RKO (cell line): Measurements from ENCODE around the gene PRSS36.
"Not testable (repeated sequence)": the region's sequence is repeated elsewhere in the genome, so short reads cannot be mapped to it uniquely, and the experiment has no call there.

Source experiments
- DNase-seq: peaks from one replicate; pipeline ENCODE4 v3.0.0-alpha.2; 2016; ENCODE audit warnings: low spot score

Gene PRSS36

GRCh38 chr16:31149894-31150890, at the start of gene PRSS36:
PRSS36 (minus strand) TSS chr16:31150066; CDS start chr16:31150035, 31 bp downstream.
- DNase-seq: no peak

DNA sequence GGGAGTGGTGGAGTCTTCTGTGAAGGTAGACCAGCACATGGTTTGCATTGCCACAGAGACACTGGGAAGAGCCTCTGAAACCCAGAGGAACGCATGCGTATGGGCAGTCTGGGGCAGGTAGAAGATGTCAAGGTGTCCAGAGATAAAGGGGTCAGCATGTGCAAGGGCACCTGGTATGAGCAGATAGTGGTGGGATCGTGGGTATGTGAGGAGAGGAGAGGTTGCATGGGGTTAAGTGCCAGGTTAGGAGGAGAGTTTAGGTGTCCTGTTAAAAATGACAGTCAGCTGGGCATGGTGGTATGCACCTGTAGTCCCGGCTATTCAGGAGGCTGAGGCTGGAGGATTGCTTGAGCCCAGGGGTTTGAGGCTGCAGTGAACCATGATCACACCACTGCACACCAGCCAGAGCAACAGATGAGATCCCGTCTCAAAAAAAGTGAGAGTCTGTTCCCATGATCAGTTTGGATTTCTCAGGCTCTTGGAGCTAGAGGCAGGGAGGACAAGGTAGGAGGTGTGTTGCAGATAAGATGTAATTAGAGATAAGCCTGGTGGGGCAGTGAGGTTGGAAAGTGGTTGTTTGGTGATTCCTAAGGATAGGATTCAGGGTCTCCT, 49.7 kb upstream of the PRSS36 start:
- DNase-seq: no peak

- no peak for DNase-seq
These were observed 48.5 kb upstream of the PRSS36 start for GRCh38 chr16:31198207-31198882.

DNA sequence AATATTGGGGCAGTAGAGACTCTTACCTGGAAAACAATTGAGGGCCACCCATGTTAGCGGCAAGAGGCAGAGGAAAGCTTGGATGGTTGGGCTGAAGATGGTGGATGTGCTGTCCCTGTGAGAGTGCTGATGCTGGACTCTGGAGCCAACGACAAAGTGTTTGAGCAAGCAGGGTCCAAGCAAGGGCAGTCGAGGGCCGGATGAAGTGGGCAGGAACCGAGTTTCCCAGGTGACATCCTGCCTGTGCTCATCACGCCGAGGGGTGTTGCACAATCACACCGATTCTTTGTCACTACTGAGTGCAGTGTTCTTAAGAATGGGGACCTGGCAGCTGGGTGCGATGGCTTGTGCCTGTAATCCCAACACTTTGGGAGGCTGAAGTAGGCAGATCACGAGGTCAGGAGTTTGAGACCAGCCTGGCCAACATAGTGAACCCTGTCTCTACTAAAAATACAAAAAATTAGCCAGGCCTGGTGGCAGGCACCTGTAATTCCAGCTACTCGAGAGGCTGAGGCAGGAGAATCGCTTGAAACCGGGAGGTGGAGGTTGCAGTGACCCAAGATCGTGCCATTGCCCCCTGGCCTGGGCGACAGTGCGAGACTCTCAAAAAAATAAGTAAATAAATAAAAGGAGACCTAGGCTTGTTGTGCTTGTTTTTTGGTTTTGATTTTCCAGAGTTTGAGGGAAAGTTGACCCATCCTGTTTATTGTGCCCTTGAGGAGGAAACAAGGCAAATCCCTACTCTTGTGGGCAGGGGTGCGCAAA, 46.6 kb upstream of the PRSS36 start:
- DNase-seq: no peak

GRCh38 chr16:31195861-31196260, 46.0 kb upstream of the PRSS36 start:
- not testable (repeated sequence) for DNase-seq

GRCh38 chr16:31194898-31195297, 45.0 kb upstream of the PRSS36 start:
- no peak for DNase-seq

DNA sequence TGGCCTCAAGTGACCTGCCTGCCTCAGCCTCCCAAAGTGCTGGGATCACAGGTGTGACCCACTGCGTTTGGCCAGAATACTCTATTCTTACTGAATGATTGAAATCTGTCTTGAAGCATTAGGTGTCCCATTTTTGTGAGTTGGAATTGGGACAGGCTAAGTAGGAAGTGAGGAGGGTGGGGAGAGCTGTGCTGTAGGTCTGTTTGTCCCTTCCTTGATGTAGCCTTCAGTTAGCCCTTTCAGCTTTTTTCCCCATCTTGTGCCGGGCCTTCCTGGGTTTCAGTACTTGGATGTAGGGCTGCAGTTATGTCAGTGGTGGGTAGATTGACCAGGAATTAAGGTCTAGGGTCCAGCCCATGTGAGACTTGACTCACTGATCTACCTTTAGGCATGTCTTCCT, 44.0 kb upstream of the PRSS36 start:
- DNase-seq: no peak

GRCh38 chr16:31192856-31193642, 43.2 kb upstream of the PRSS36 start:
- no peak for DNase-seq

GRCh38 chr16:31191697-31192428, 42.0 kb upstream of the PRSS36 start:
- DNase-seq: no peak

DNA sequence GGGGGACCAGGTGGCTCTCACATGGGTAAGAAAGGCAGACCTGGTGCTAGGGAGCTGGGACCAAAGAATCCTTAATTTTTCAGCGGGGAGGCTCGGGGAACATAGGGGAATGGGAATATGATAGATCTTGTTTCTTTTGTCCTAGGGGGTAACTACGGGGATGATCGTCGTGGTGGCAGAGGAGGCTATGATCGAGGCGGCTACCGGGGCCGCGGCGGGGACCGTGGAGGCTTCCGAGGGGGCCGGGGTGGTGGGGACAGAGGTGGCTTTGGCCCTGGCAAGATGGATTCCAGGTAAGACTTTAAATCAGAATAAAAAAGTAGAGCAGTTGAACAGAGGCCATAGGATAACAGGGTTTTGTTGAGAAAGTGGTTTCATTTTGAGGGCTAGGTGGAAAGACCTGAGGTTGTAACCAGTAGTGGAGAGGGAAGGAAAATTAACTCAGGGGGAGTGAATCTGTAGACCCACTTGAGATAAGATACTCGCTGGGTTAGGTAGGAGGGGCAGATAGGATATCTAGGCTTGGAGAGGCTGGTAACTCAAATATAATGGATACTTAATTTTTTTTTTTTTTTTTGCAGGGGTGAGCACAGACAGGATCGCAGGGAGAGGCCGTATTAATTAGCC, 41.1 kb upstream of the PRSS36 start:
- no peak for DNase-seq

GRCh38 chr16:31190061-31190460, 40.2 kb upstream of the PRSS36 start:
- no peak for DNase-seq

GRCh38 chr16:31189412-31189778, 39.5 kb upstream of the PRSS36 start:
- no peak for DNase-seq

- no peak for DNase-seq
These were observed 38.9 kb upstream of the PRSS36 start for GRCh38 chr16:31188450-31189411.

- no peak for DNase-seq
These were observed 37.9 kb upstream of the PRSS36 start for GRCh38 chr16:31187808-31188189.

GRCh38 chr16:31186930-31187807, 37.3 kb upstream of the PRSS36 start:
- DNase-seq: no peak

GRCh38 chr16:31186176-31186575, 36.3 kb upstream of the PRSS36 start:
- no peak for DNase-seq

DNA sequence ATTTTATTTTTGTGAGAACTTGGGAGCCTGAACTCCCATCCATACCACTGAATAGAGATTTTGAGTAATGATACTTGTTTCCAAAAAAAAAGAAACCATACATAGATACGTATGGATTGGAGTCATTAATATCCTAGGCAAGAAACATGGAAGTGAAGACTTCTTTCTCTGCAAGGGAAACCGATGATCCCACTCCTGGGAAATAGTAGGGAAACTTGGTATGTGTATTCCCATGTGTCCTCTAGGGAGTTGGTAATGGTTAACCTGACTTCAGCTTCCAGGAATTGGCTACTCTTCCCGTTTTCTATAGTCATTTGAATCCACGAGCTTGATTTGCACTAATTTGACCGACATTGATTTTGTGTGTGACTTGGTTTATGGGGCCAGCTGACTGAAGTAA, 35.5 kb upstream of the PRSS36 start:
- DNase-seq: no peak

DNA sequence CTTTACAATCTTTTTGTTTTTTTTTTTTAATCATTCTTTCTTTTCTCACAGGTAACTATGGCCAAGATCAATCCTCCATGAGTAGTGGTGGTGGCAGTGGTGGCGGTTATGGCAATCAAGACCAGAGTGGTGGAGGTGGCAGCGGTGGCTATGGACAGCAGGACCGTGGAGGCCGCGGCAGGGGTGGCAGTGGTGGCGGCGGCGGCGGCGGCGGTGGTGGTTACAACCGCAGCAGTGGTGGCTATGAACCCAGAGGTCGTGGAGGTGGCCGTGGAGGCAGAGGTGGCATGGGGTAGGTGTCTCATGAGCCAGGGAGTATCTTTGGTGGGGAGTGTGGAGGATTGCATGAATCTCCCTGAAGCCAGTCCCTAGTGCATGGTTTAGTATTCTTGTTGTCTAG, 35.0 kb upstream of the PRSS36 start:
- no peak for DNase-seq
